Activated B cell treated with CpG ODN at 0.5 μM for 24 hours (primary cell): Measurements from ENCODE around the gene MRPS5. TPM values are rescaled to one million over a fixed set of nuclear protein-coding genes. Genes with fewer than 3 reads are reported as not detected.

Experiments
- ATAC-seq: fragments of 200-7000 bp; cut with Tn5 transposase; one replicate; pipeline ENCODE4 v1.10.0; 2021; ENCODE audit warnings: low read depth, mild to moderate bottlenecking, moderate library complexity
- CTCF ChIA-PET: fragments of 350-600 bp; sonication (Branson Sonifier 250); formaldehyde crosslinking; loops from one replicate; lab custom pipeline; 2021; ENCODE audit warnings: antibody characterized with exemption; lab: Charles Lee
- POLR2A ChIA-PET: fragments of 350-600 bp; sonication (Branson Sonifier 250); formaldehyde crosslinking; loops from one replicate; lab custom pipeline; 2021; ENCODE audit warnings: antibody characterized with exemption; lab: Charles Lee
- DNase-seq: peaks from one replicate; pipeline ENCODE4 v3.0.0; 2022
- H3K27ac Mint-ChIP-seq: one replicate; pipeline ENCODE4 v1.8.0; 2020; ENCODE audit warnings: mixed read lengths
- H3K27me3 Mint-ChIP-seq: one replicate; pipeline ENCODE4 v1.8.0; 2021; ENCODE audit warnings: mixed read lengths
- H3K36me3 Mint-ChIP-seq: one replicate; pipeline ENCODE4 v1.8.0; 2021; ENCODE audit warnings: low read depth, mixed read lengths
- H3K4me1 Mint-ChIP-seq: one replicate; pipeline ENCODE4 v1.8.0; 2021; ENCODE audit warnings: mixed read lengths
- H3K4me3 Mint-ChIP-seq: one replicate; pipeline ENCODE4 v1.8.0; 2020; ENCODE audit warnings: mild to moderate bottlenecking, mixed read lengths
- H3K9me3 Mint-ChIP-seq: one replicate; pipeline ENCODE4 v1.8.0; 2020; ENCODE audit warnings: mixed read lengths
- CTCF ChIP-seq: fragments of 200-600 bp; IDR thresholded peaks from one replicate; pipeline ENCODE4 v1.8.0; 2022; ENCODE audit warnings: antibody characterized with exemption, mild to moderate bottlenecking
- intact Hi-C: fragments of 100-400 bp; cut with micrococcal nuclease; formaldehyde crosslinking; loops from one replicate; pipeline ENCODE4 v1.15.1; 2024
- total RNA-seq: library from RNA; stranded (reverse); gene quantifications from 2 replicates; pipeline ENCODE4 v1.2.3, GENCODE V29; 2022

MRPS5 gene
- total RNA-seq, 1 donor from 2014 or later: 44.4 TPM

GRCh38 chr2:95042472-95043271 lies 78.9 kb downstream of the MRPS5 start:
- H3K4me1 Mint-ChIP-seq: no peaks in the 10 kb centered on the region
- no peaks in the 10 kb centered on the region for H3K36me3 Mint-ChIP-seq
- ChIA-PET POLR2A (no interaction called here), CTCF (no interaction called here)
- H3K27ac Mint-ChIP-seq: no peak overlapping the region
- H3K27me3 Mint-ChIP-seq: peaks cover 7% of the 10 kb centered on the region
- H3K4me3 Mint-ChIP-seq: no peak overlapping the region
- intact Hi-C loops: no loop called here
- DNase-seq (no peak), ATAC-seq (no peak)
- TF ChIP-seq CTCF: no peak
- H3K9me3 Mint-ChIP-seq: peaks cover 9% of the 10 kb centered on the region

- intact Hi-C loops: no loop called here
- CTCF ChIA-PET: no interaction called here
- DNase-seq (no peak), ATAC-seq (no peak)
- TF ChIP-seq CTCF: no peak
- POLR2A ChIA-PET: no interaction called here
- Mint-ChIP-seq H3K27me3 (peaks cover 7% of the 10 kb centered on the region), H3K4me3 (no peak overlapping the region), H3K4me1 (no peaks in the 10 kb centered on the region), H3K9me3 (peaks cover 10% of the 10 kb centered on the region), H3K27ac (no peak overlapping the region), H3K36me3 (no peaks in the 10 kb centered on the region)
Observed at GRCh38 chr2:95041824-95042442, 79.7 kb downstream of the MRPS5 start.

- Mint-ChIP-seq H3K9me3 (peaks cover 16% of the 10 kb centered on the region), H3K4me3 (no peak overlapping the region), H3K27me3 (peaks cover 7% of the 10 kb centered on the region), H3K36me3 (no peaks in the 10 kb centered on the region), H3K27ac (no peak overlapping the region), H3K4me1 (no peaks in the 10 kb centered on the region)
- ATAC-seq (no peak), DNase-seq (no peak)
- ChIA-PET POLR2A (no interaction called here), CTCF (no interaction called here)
- TF ChIP-seq CTCF: no peak
- intact Hi-C loops: no loop called here
Observed at GRCh38 chr2:95041060-95041823, 80.4 kb downstream of the MRPS5 start.

GRCh38 chr2:95040426-95040825 lies 81.2 kb downstream of the MRPS5 start:
- H3K27ac Mint-ChIP-seq: no peak overlapping the region

More at GRCh38 chr2:95040426-95040825, 81.2 kb downstream of the MRPS5 start:
- POLR2A ChIA-PET: no interaction called here
- DNase-seq: no peak
- no peaks in the 10 kb centered on the region for H3K36me3 Mint-ChIP-seq
- H3K27me3 Mint-ChIP-seq: peaks cover 5% of the 10 kb centered on the region
- intact Hi-C loops: no loop called here
- CTCF ChIA-PET: no interaction called here
- no peak for TF ChIP-seq CTCF
- H3K4me1 Mint-ChIP-seq: no peaks in the 10 kb centered on the region
- ATAC-seq: no peak
- H3K9me3 Mint-ChIP-seq: peaks cover 17% of the 10 kb centered on the region
- H3K4me3 Mint-ChIP-seq: no peak overlapping the region
